ENCODE measurements around the gene TULP4. TPM values are rescaled to one million over a fixed set of nuclear protein-coding genes. Genes with fewer than 3 reads are reported as not detected.

Gene TULP4
- total and polyA plus RNA-seq, 2 donors (not counting 1 experiment from before 2014, with no cell fraction given): 16.8 to 88.2 TPM

- Histone ChIP-seq H4K20me1 (ENCODE audit: control insufficient read depth, extremely low read depth, insufficient read depth, low read length) (no peaks in the 10 kb centered on the region), H3K9ac (ENCODE audit: insufficient read depth, low read length) (no peak overlapping the region), H2AFZ (ENCODE audit: low read length) (no peak overlapping the region), H3K4me2 (ENCODE audit: extremely low read depth, insufficient read depth, low read length) (peak overlapping the region; percentile 76), H3K27me3 (ENCODE audit: control insufficient read depth, insufficient read depth, low read length) (no peaks in the 10 kb centered on the region), H3K79me2 (ENCODE audit: control insufficient read depth, insufficient read depth, low read length) (no peaks in the 10 kb centered on the region), H3K4me3 (replicated peaks in 1 of 4; ENCODE audit: control extremely low read depth in 1 of 4, insufficient read depth in 1 of 4, low read depth in 3 of 4, low read length in 4 of 4) (no peak overlapping the region), H3K36me3 (ENCODE audit: control insufficient read depth, insufficient read depth, low read length) (no peaks in the 10 kb centered on the region), H3K4me1 (ENCODE audit: control insufficient read depth, extremely low read depth, insufficient read depth, low read length) (peaks cover 15% of the 10 kb centered on the region), H3K9me3 (ENCODE audit: control insufficient read depth, insufficient read depth, low read depth, low read length) (no peaks in the 10 kb centered on the region), H3K27ac (ENCODE audit: insufficient read depth, low read length) (peak overlapping the region; percentile 57)
- DNase-seq (ENCODE audit: low read depth in 2 of 2): peak in 1 of 2 donors; percentile 70
- TF ChIP-seq EZH2 (IDR thresholded peaks at IDR 0.05; ENCODE audit: low read length, missing control alignments) (no peak), CTCF (conservative IDR thresholded peaks at IDR 0.05 in 1 of 2, IDR thresholded peaks at IDR 0.05 in 1 of 2; ENCODE audit: low read depth in 1 of 2, low read length in 2 of 2) (no peak)
Measured at GRCh38 chr6:158284876-158285655, 27.2 kb upstream of the TULP4 start.

- Histone ChIP-seq H3K79me2 (ENCODE audit: control insufficient read depth, insufficient read depth, low read length) (no peaks in the 10 kb centered on the region), H3K27ac (ENCODE audit: insufficient read depth, low read length) (peak overlapping the region; percentile 52), H3K4me2 (ENCODE audit: extremely low read depth, insufficient read depth, low read length) (no peak overlapping the region), H3K9me3 (ENCODE audit: control insufficient read depth, insufficient read depth, low read depth, low read length) (no peaks in the 10 kb centered on the region), H3K36me3 (ENCODE audit: control insufficient read depth, insufficient read depth, low read length) (no peaks in the 10 kb centered on the region), H3K4me3 (replicated peaks in 1 of 4; ENCODE audit: control extremely low read depth in 1 of 4, insufficient read depth in 1 of 4, low read depth in 3 of 4, low read length in 4 of 4) (no peak overlapping the region), H4K20me1 (ENCODE audit: control insufficient read depth, extremely low read depth, insufficient read depth, low read length) (no peaks in the 10 kb centered on the region), H3K9ac (ENCODE audit: insufficient read depth, low read length) (no peak overlapping the region), H3K27me3 (ENCODE audit: control insufficient read depth, insufficient read depth, low read length) (no peaks in the 10 kb centered on the region), H2AFZ (ENCODE audit: low read length) (no peak overlapping the region), H3K4me1 (ENCODE audit: control insufficient read depth, extremely low read depth, insufficient read depth, low read length) (peaks cover 15% of the 10 kb centered on the region)
- no peak for TF ChIP-seq EZH2 (IDR thresholded peaks at IDR 0.05; ENCODE audit: low read length, missing control alignments)
- no peak for TF ChIP-seq CTCF (conservative IDR thresholded peaks at IDR 0.05 in 1 of 2, IDR thresholded peaks at IDR 0.05 in 1 of 2; ENCODE audit: low read depth in 1 of 2, low read length in 2 of 2)
- peak in 1 of 2 donors; percentile 16 for DNase-seq (ENCODE audit: low read depth in 2 of 2)
Measured at GRCh38 chr6:158285656-158286021, 26.6 kb upstream of the TULP4 start.

- Histone ChIP-seq H3K4me1 (ENCODE audit: control insufficient read depth, extremely low read depth, insufficient read depth, low read length) (peaks cover 15% of the 10 kb centered on the region), H2AFZ (ENCODE audit: low read length) (no peak overlapping the region), H3K4me2 (ENCODE audit: extremely low read depth, insufficient read depth, low read length) (no peak overlapping the region), H3K36me3 (ENCODE audit: control insufficient read depth, insufficient read depth, low read length) (no peaks in the 10 kb centered on the region), H3K9me3 (ENCODE audit: control insufficient read depth, insufficient read depth, low read depth, low read length) (no peaks in the 10 kb centered on the region), H3K27me3 (ENCODE audit: control insufficient read depth, insufficient read depth, low read length) (no peaks in the 10 kb centered on the region), H3K79me2 (ENCODE audit: control insufficient read depth, insufficient read depth, low read length) (no peaks in the 10 kb centered on the region), H3K9ac (ENCODE audit: insufficient read depth, low read length) (no peak overlapping the region), H3K4me3 (replicated peaks in 1 of 4; ENCODE audit: control extremely low read depth in 1 of 4, insufficient read depth in 1 of 4, low read depth in 3 of 4, low read length in 4 of 4) (no peak overlapping the region), H4K20me1 (ENCODE audit: control insufficient read depth, extremely low read depth, insufficient read depth, low read length) (no peaks in the 10 kb centered on the region), H3K27ac (ENCODE audit: insufficient read depth, low read length) (no peak overlapping the region)
- DNase-seq (ENCODE audit: low read depth in 2 of 2): peak; percentile 74 to 89
- TF ChIP-seq EZH2 (IDR thresholded peaks at IDR 0.05; ENCODE audit: low read length, missing control alignments) (no peak), CTCF (conservative IDR thresholded peaks at IDR 0.05 in 1 of 2, IDR thresholded peaks at IDR 0.05 in 1 of 2; ENCODE audit: low read depth in 1 of 2, low read length in 2 of 2) (no peak)
Measured at GRCh38 chr6:158286413-158286812, 25.9 kb upstream of the TULP4 start.

All from fibroblast of lung (primary cell).